ENCODE results near the gene PSMA6. TPM values are rescaled to one million over a fixed set of nuclear protein-coding genes. Genes with fewer than 3 reads are reported as not detected.

PSMA6 gene
- total RNA-seq, 1 experiment from 2014 or later: 297 TPM

- Mint-ChIP-seq H3K4me3 (ENCODE audit: low read depth, unreplicated experiment) (no peak overlapping the region), H3K4me1 (ENCODE audit: low read depth, unreplicated experiment) (no peaks in the 10 kb centered on the region), H3K36me3 (ENCODE audit: insufficient read depth, unreplicated experiment) (no peaks in the 10 kb centered on the region), H3K9me3 (ENCODE audit: low read depth, unreplicated experiment) (no peaks in the 10 kb centered on the region), H3K27me3 (ENCODE audit: unreplicated experiment) (no peaks in the 10 kb centered on the region), H3K27ac (ENCODE audit: unreplicated experiment) (no peak overlapping the region)
- BruUV-seq (replicated peaks): no TSS peak
- intact Hi-C loops (cut with micrococcal nuclease; ENCODE audit: unreplicated experiment): no loop called here
- CTCF ChIA-PET: no interaction called here
- TF ChIP-seq CTCF (IDR thresholded peaks at IDR 0.05; ENCODE audit: unreplicated experiment): no peak
- no peak for DNase-seq
These were observed 10.8 kb upstream of the PSMA6 start for GRCh38 chr14:35281341-35281740.

DNA sequence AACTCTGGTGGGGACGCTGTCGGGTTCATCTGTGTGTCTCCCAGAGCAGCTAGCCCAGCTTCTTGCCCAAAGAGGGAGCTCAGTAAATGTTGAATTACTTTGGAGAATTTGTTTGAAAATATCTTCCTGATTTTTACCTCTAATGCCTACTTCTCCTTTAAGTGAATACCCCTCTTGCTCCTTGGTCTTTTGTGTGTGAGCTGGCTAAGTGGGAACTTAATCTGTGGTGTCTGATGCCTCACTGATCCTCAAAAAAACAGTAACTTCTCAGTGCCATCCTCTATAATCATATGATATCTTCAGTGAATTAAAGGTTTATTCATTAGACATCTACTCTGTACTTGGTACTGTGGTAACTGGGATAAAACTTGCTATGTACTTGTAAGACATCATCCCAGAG is 7.7 kb upstream of the PSMA6 start:
- H3K27ac Mint-ChIP-seq (ENCODE audit: unreplicated experiment): no peak overlapping the region
- peaks cover 14% of the 10 kb centered on the region for H3K4me1 Mint-ChIP-seq (ENCODE audit: low read depth, unreplicated experiment)
- intact Hi-C loops (cut with micrococcal nuclease; ENCODE audit: unreplicated experiment): no loop called here
- H3K36me3 Mint-ChIP-seq (ENCODE audit: insufficient read depth, unreplicated experiment): no peaks in the 10 kb centered on the region
- no peak overlapping the region for H3K4me3 Mint-ChIP-seq (ENCODE audit: low read depth, unreplicated experiment)
- TF ChIP-seq CTCF (IDR thresholded peaks at IDR 0.05; ENCODE audit: unreplicated experiment): no peak
- no TSS peak for BruUV-seq (replicated peaks)
- H3K27me3 Mint-ChIP-seq (ENCODE audit: unreplicated experiment): no peaks in the 10 kb centered on the region
- no peaks in the 10 kb centered on the region for H3K9me3 Mint-ChIP-seq (ENCODE audit: low read depth, unreplicated experiment)
- no peak for DNase-seq
- CTCF ChIA-PET: no interaction called here

DNA sequence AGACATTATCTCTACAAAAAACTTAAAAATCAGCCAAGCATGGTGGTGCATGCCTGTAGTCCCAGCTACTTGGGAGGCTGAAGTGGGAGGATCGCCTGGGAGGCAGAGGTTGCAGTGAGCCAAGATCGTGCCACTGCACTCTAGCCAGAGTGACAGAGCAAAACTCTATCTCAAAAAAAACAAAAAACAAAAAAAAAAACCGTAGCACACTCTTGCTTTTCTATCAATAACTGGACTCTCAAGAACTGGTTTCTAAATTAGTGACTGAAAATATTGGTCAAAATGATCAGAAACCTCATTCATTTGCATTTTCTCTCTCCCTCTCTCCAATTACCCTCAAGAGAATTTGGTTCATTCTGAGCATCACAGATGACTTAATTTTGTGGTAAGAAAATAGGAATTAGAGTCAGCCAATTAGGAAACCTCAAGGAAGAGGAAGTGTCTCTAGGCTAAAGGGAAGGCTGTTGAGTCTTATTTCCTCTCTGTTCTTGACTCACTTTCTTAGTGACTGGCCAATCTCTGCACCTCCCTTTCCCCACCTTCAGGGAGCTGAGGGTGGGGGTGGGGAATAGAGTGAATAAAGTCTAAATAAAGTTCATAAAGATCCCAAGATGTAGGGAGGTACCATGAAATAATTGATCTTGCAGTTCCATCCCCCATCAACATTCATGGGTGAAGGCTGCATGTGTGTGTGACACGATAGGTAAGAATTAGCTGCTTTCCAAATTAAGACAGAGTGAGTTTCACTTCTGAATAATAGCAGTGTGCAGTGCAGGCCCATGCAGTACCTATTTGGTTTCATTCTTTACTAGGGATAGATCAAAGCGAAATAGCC is 6.8 kb upstream of the PSMA6 start:
- no TSS peak for BruUV-seq (replicated peaks)
- no peak for TF ChIP-seq CTCF (IDR thresholded peaks at IDR 0.05; ENCODE audit: unreplicated experiment)
- no peak for DNase-seq
- no peaks in the 10 kb centered on the region for H3K27me3 Mint-ChIP-seq (ENCODE audit: unreplicated experiment)
- CTCF ChIA-PET: no interaction called here
- H3K4me1 Mint-ChIP-seq (ENCODE audit: low read depth, unreplicated experiment): peaks cover 15% of the 10 kb centered on the region
- no peak overlapping the region for H3K27ac Mint-ChIP-seq (ENCODE audit: unreplicated experiment)
- H3K36me3 Mint-ChIP-seq (ENCODE audit: insufficient read depth, unreplicated experiment): no peaks in the 10 kb centered on the region
- intact Hi-C loops (cut with micrococcal nuclease; ENCODE audit: unreplicated experiment): no loop called here
- H3K9me3 Mint-ChIP-seq (ENCODE audit: low read depth, unreplicated experiment): no peaks in the 10 kb centered on the region
- no peak overlapping the region for H3K4me3 Mint-ChIP-seq (ENCODE audit: low read depth, unreplicated experiment)

GRCh38 chr14:35286003-35286600 is 6.1 kb upstream of the PSMA6 start:
- BruUV-seq (replicated peaks): no TSS peak
- Mint-ChIP-seq H3K27me3 (ENCODE audit: unreplicated experiment) (no peaks in the 10 kb centered on the region), H3K4me1 (ENCODE audit: low read depth, unreplicated experiment) (peaks cover 22% of the 10 kb centered on the region), H3K27ac (ENCODE audit: unreplicated experiment) (no peak overlapping the region), H3K36me3 (ENCODE audit: insufficient read depth, unreplicated experiment) (no peaks in the 10 kb centered on the region), H3K4me3 (ENCODE audit: low read depth, unreplicated experiment) (no peak overlapping the region), H3K9me3 (ENCODE audit: low read depth, unreplicated experiment) (no peaks in the 10 kb centered on the region)
- CTCF ChIA-PET: interaction anchor here (0.6 kb wide), 1 partner anchor 157 kb away, joined by 3 read pairs; no protein-coding TSS in a partner anchor
- intact Hi-C loops (cut with micrococcal nuclease; ENCODE audit: unreplicated experiment): no loop called here
- DNase-seq: no peak
- no peak for TF ChIP-seq CTCF (IDR thresholded peaks at IDR 0.05; ENCODE audit: unreplicated experiment)

All from Calu3 (cell line).